Spleen (tissue), 11 donors: ENCODE results near the gene HK3. TPM values are rescaled to one million over a fixed set of nuclear protein-coding genes. Genes with fewer than 3 reads are reported as not detected.

Experiments used
- DNase-seq: peaks from one replicate; pipeline ENCODE4 v3.0.0-alpha.2; 2020
- H3K27ac ChIP-seq, 8 donors: fragments of 200-600 bp; sonication (generic) in 7 of 8; 1 replicate in 4 of 8; 2 replicates in 4 of 8; pipeline versions ENCODE4 v1.5.0 to v1.8.0; 2016 to 2021; ENCODE audit warnings: inconsistent platforms in 4 of 8, mild to moderate bottlenecking in 4 of 8, moderate library complexity in 1 of 8
- H3K27me3 ChIP-seq, 7 donors: fragments of 200-600 bp; sonication (generic) in 6 of 7; replicated peaks in 1 of 7; 1 replicate in 4 of 7; 2 replicates in 3 of 7; pipeline versions ENCODE4 v1.5.0 to v1.8.0; 2016 to 2021; ENCODE audit warnings: inconsistent platforms in 3 of 7, mild to moderate bottlenecking in 1 of 7
- H3K36me3 ChIP-seq, 6 donors: fragments of 200-600 bp; sonication (generic) in 5 of 6; 1 replicate in 4 of 6; 2 replicates in 2 of 6; pipeline versions ENCODE4 v1.5.0 to v1.8.0; 2016 to 2021; ENCODE audit warnings: inconsistent platforms in 2 of 6
- H3K4me1 ChIP-seq, 6 donors: fragments of 200-600 bp; sonication (generic) in 5 of 6; 1 replicate in 3 of 6; 2 replicates in 3 of 6; pipeline versions ENCODE4 v1.5.0 to v1.8.0; 2016 to 2021; ENCODE audit warnings: inconsistent platforms in 3 of 6
- H3K4me3 ChIP-seq, 8 donors: fragments of 200-600 bp; sonication (generic) in 7 of 8; 1 replicate in 4 of 8; 2 replicates in 4 of 8; pipeline versions ENCODE4 v1.5.0 to v1.8.0; 2016 to 2021; ENCODE audit warnings: inconsistent platforms in 4 of 8, mild to moderate bottlenecking in 4 of 8, moderate library complexity in 2 of 8
- H3K9me3 ChIP-seq, 8 donors: fragments of 200-600 bp; sonication (generic) in 7 of 8; 1 replicate in 4 of 8; 2 replicates in 4 of 8; pipeline versions ENCODE4 v1.5.0 to v1.8.0; 2016 to 2021; ENCODE audit warnings: inconsistent platforms in 4 of 8
- POLR2A ChIP-seq, 3 donors: fragments of 450-650 bp; IDR thresholded peaks; one replicate each; pipeline ENCODE4 v1.5.1; 2017; ENCODE audit warnings: antibody characterized with exemption in 3 of 3, mild to moderate bottlenecking in 1 of 3
- POLR2AphosphoS5 ChIP-seq, 3 donors: sonication (generic); formaldehyde crosslinking; IDR thresholded peaks; one replicate each; pipeline ENCODE4 v1.5.1; 2017; ENCODE audit warnings: antibody characterized with exemption in 3 of 3
- WGBS, 5 donors: extraction: QIAGEN DNeasy Blood & Tissue Kit in 3 of 5; methylation state at CpG; one replicate each; pipeline versions ENCODE4 v1.1.5 to v1.1.7; 2013 to 2018; 5-methylcytosine and 5-hydroxymethylcytosine counted together
- intact Hi-C: fragments of 100-400 bp; cut with DNase I; formaldehyde crosslinking; loops from one replicate; pipeline ENCODE4 v1.15.0; 2023; ENCODE audit warnings: low total_unique reads
- polyA plus RNA-seq, 3 donors: library from polyadenylated mRNA; stranded (reverse); fragments of 200-250 nt; gene quantifications; one replicate each; pipeline ENCODE4 v1.2.1, GENCODE V29; 2013
- total RNA-seq, 7 donors: library from RNA; depleted of rRNA in 3 of 7; stranded (reverse); fragments of >200 nt in 3 of 7; fragmentation: NEBNext Ultra II Directional in 4 of 7; extraction: Animal tissue kit (Norgen Biotek cat#: 25700) in 4 of 7; gene quantifications; one replicate each; pipeline versions ENCODE4 v1.1.0 to v1.2.1, GENCODE V29; 2016 to 2021
- TF ChIP-seq, protein P1 (sequence below), 11 experiments: fragments of 200-600 bp in 7 of 11; fragments of 450-650 bp in 4 of 11; sonication (generic) in 4 of 11; IDR thresholded peaks in 8 of 11; conservative IDR thresholded peaks in 3 of 11; 1 replicate in 7 of 11; 2 replicates in 4 of 11; pipeline versions ENCODE4 v1.4.0 to v1.8.0; 2016 to 2021; ENCODE audit warnings: antibody characterized with exemption in 11 of 11, inconsistent platforms in 4 of 11, mild to moderate bottlenecking in 1 of 11
- donor health status: healthy with polysubstance abuse.
- donor health status: DM: no; HTN: no; CAD: no; lungs with moderate emphysema.
- donor health status: DM: no; HTN: no; CAD: no.
- donor health status: Bipolar disorder and iron deficiency.
- donor health status: healthy.
- donor health status: DM: no; HTN: no; CAD: no.
- donor health status: DM: yes; HTN: yes; CAD: no.

HK3 gene
- total and polyA plus RNA-seq, 10 donors = 38.8 to 369 (median 168) TPM

DNA sequence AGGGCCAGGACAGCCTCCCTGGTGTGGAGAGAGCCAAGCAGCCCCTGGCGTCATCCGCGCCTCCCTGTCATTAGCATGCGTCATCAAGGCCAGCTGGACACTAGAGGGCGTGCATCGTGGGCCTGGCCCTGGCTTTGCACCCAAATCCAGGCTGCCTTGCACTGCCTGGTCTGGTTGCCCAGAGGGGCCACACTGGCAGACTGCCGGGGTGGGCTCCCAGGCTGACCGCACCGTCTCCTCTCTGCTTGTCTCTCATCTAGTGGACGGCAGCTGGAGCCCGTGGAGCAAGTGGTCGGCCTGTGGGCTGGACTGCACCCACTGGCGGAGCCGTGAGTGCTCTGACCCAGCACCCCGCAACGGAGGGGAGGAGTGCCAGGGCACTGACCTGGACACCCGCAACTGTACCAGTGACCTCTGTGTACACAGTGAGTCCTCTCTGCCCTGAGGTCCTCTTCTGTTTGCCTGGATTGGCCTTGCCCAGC is 29.0 kb downstream of the HK3 start:
- no peak for DNase-seq
- intact Hi-C loops = no loop called here
- H3K27ac ChIP-seq = no peak overlapping the region
- no peaks in the 10 kb centered on the region for H3K36me3 ChIP-seq
- TF ChIP-seq, protein P1, sequence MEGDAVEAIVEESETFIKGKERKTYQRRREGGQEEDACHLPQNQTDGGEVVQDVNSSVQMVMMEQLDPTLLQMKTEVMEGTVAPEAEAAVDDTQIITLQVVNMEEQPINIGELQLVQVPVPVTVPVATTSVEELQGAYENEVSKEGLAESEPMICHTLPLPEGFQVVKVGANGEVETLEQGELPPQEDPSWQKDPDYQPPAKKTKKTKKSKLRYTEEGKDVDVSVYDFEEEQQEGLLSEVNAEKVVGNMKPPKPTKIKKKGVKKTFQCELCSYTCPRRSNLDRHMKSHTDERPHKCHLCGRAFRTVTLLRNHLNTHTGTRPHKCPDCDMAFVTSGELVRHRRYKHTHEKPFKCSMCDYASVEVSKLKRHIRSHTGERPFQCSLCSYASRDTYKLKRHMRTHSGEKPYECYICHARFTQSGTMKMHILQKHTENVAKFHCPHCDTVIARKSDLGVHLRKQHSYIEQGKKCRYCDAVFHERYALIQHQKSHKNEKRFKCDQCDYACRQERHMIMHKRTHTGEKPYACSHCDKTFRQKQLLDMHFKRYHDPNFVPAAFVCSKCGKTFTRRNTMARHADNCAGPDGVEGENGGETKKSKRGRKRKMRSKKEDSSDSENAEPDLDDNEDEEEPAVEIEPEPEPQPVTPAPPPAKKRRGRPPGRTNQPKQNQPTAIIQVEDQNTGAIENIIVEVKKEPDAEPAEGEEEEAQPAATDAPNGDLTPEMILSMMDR (IDR thresholded peaks at IDR 0.05 in 8 of 11, conservative IDR thresholded peaks at IDR 0.05 in 3 of 11) = no peak
- TF ChIP-seq POLR2A (IDR thresholded peaks at IDR 0.05) (no peak), POLR2AphosphoS5 (IDR thresholded peaks at IDR 0.05) (peak in 1 of 3 donors; percentile 57)
- H3K9me3 ChIP-seq = no peaks in the 10 kb centered on the region
- no peaks in the 10 kb centered on the region for H3K4me1 ChIP-seq
- peaks cover 0 to 61% (median 23%) of the 10 kb centered on the region in 7 donors for H3K27me3 ChIP-seq
- 64 to 71% (median 67%) methylated on average over 11 to 17 of the region's 17 CpGs for WGBS, 5 donors
- H3K4me3 ChIP-seq = no peak overlapping the region

DNA sequence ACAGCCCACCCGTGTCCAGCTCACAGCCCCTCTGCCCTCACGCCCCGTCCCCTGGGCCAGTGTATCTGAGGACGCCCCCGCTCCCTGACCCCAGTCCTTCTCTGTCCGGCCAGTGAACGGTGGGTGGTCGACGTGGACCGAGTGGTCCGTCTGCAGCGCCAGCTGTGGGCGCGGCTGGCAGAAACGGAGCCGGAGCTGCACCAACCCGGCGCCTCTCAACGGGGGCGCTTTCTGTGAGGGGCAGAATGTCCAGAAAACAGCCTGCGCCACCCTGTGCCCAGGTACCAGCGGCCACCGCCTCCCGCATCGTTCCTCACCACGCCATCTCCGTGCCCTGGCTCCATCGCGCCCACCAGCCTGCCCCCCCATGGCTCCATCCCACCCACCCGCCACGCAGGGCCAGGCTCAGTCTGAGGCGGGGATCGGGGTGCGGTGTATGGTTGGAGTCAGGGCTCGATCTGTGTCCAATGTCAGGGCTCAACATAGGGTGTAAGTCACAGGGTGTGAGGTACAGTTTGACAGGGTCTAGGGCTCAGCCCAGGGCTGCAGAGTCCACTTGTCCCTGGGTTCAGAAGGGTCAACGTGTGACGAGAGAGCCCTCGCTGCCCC is 29.5 kb downstream of the HK3 start:
- H3K27ac ChIP-seq = no peak overlapping the region
- no peaks in the 10 kb centered on the region for H3K36me3 ChIP-seq
- 83 to 88% (median 85%) methylated on average over 28 to 38 of the region's 38 CpGs for WGBS, 5 donors
- no peak for DNase-seq
- intact Hi-C loops = no loop called here
- peaks cover 0 to 61% (median 29%) of the 10 kb centered on the region in 7 donors for H3K27me3 ChIP-seq
- H3K4me1 ChIP-seq = no peaks in the 10 kb centered on the region
- TF ChIP-seq POLR2A (IDR thresholded peaks at IDR 0.05) = no peak
- TF ChIP-seq, protein P1 (IDR thresholded peaks at IDR 0.05 in 8 of 11, conservative IDR thresholded peaks at IDR 0.05 in 3 of 11) = no peak
- no peak for TF ChIP-seq POLR2AphosphoS5 (IDR thresholded peaks at IDR 0.05)
- H3K9me3 ChIP-seq = no peaks in the 10 kb centered on the region
- no peak overlapping the region for H3K4me3 ChIP-seq

DNA sequence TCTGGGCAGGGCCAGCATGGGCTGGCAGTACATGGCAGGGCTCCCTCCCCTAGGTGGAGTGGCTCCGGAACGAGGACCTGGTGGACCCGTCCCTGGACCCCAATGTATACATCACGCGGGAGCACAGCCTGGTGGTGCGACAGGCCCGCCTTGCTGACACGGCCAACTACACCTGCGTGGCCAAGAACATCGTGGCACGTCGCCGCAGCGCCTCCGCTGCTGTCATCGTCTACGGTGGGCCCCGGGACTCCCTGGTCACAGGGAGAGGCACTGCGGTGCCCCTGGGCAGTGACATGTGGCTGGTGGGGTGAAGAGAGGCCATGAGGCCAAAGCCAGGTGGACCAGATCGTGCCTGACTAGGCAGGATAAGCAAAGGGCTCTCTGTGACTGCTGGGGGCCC is 30.4 kb downstream of the HK3 start:
- peaks cover 0 to 61% (median 37%) of the 10 kb centered on the region in 7 donors for H3K27me3 ChIP-seq
- TF ChIP-seq, protein P1 (IDR thresholded peaks at IDR 0.05 in 8 of 11, conservative IDR thresholded peaks at IDR 0.05 in 3 of 11) = no peak
- peak in 1 of 3 donors; percentile 24 for TF ChIP-seq POLR2AphosphoS5 (IDR thresholded peaks at IDR 0.05)
- intact Hi-C loops = no loop called here

DNA sequence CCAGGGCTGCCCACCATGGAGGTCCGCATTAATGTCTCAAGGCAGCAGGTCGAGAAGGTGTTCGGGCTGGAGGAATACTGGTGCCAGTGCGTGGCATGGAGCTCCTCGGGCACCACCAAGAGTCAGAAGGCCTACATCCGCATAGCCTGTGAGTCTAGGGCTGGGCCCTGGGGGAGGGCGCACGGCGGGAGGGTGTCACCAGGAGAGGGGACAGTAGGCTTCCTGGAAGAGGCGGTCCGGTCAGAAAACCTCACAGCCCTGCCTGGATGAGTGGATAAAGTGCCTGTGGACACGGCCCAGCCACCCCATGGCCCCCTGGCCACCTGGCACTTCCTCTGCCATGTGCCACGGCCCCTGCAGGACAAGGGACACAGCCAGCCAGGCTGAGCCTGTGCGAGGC is 31.0 kb downstream of the HK3 start:
- no peaks in the 10 kb centered on the region for H3K9me3 ChIP-seq
- peaks cover 0 to 64% (median 40%) of the 10 kb centered on the region in 7 donors for H3K27me3 ChIP-seq
- no peak overlapping the region for H3K27ac ChIP-seq
- no peak for DNase-seq
- H3K36me3 ChIP-seq = no peaks in the 10 kb centered on the region
- no peaks in the 10 kb centered on the region for H3K4me1 ChIP-seq
- 82 to 90% (median 85%) methylated on average over 8 to 14 of the region's 14 CpGs for WGBS, 5 donors
- no peak overlapping the region for H3K4me3 ChIP-seq
- intact Hi-C loops = no loop called here
- TF ChIP-seq POLR2AphosphoS5 (IDR thresholded peaks at IDR 0.05) (no peak), POLR2A (IDR thresholded peaks at IDR 0.05) (no peak)
- TF ChIP-seq, protein P1 (IDR thresholded peaks at IDR 0.05 in 8 of 11, conservative IDR thresholded peaks at IDR 0.05 in 3 of 11) = no peak

More for the DNA sequence above, 30.4 kb downstream of the HK3 start:
- 87 to 97% (median 93%) methylated on average over 11 to 20 of the region's 20 CpGs for WGBS, 5 donors
- no peak for DNase-seq
- no peak overlapping the region for H3K27ac ChIP-seq
- H3K9me3 ChIP-seq = no peaks in the 10 kb centered on the region
- no peaks in the 10 kb centered on the region for H3K4me1 ChIP-seq
- H3K4me3 ChIP-seq = no peak overlapping the region
- H3K36me3 ChIP-seq = no peaks in the 10 kb centered on the region
